ENCODE data around the gene FOXP2. TPM values are rescaled to one million over a fixed set of nuclear protein-coding genes. Genes with fewer than 3 reads are reported as not detected.
"Not testable (repeated sequence)": the region's sequence is repeated elsewhere in the genome, so short reads cannot be mapped to it uniquely, and the experiment has no call there.

Gene FOXP2
- total RNA-seq, 4 donors from 2014 or later, result 42.3 to 83.7 (median 50.7) TPM

DNA sequence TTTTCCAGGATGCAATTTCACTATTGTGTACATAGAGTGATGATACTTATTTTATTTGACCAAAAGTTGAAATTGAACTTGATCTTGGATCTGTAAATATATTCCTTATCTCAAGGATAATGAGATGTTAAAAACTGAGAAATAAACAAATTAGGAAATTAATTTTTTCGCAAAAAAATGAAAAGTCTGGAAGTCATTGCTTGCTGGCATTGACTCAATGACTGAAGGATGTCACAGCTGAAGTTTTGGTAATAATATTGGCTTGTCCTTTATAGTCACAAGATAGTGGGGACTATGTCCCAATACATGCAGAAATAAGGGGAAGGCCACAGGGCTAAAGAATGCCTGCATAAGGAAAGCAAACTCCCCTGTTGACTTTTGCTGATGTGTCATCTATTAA, 92.8 kb downstream of the FOXP2 start:
- Histone ChIP-seq H3K4me1 (peaks cover 0 to 32% (median 4%) of the 10 kb centered on the region in 3 donors), H3K27me3 (no peaks in the 10 kb centered on the region), H3K36me3 (no peaks in the 10 kb centered on the region), H3K4me3 (no peak overlapping the region), H3K9me3 (no peaks in the 10 kb centered on the region), H3K27ac (peak overlapping the region in 2 of 4 donors; percentile 0 to 24)
- no peak for TF ChIP-seq EP300 (IDR thresholded peaks at IDR 0.05)
- TF ChIP-seq, protein P1, sequence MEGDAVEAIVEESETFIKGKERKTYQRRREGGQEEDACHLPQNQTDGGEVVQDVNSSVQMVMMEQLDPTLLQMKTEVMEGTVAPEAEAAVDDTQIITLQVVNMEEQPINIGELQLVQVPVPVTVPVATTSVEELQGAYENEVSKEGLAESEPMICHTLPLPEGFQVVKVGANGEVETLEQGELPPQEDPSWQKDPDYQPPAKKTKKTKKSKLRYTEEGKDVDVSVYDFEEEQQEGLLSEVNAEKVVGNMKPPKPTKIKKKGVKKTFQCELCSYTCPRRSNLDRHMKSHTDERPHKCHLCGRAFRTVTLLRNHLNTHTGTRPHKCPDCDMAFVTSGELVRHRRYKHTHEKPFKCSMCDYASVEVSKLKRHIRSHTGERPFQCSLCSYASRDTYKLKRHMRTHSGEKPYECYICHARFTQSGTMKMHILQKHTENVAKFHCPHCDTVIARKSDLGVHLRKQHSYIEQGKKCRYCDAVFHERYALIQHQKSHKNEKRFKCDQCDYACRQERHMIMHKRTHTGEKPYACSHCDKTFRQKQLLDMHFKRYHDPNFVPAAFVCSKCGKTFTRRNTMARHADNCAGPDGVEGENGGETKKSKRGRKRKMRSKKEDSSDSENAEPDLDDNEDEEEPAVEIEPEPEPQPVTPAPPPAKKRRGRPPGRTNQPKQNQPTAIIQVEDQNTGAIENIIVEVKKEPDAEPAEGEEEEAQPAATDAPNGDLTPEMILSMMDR (IDR thresholded peaks at IDR 0.05), result no peak
- TF ChIP-seq POLR2AphosphoS5 (IDR thresholded peaks at IDR 0.05), result no peak
- TF ChIP-seq POLR2A (IDR thresholded peaks at IDR 0.05), result no peak
- ATAC-seq, result no peak
- 93 to 100% methylated on average over 1 of the region's 1 CpG for WGBS, 2 donors (ENCODE audit: low coverage in 1 of 2)

DNA sequence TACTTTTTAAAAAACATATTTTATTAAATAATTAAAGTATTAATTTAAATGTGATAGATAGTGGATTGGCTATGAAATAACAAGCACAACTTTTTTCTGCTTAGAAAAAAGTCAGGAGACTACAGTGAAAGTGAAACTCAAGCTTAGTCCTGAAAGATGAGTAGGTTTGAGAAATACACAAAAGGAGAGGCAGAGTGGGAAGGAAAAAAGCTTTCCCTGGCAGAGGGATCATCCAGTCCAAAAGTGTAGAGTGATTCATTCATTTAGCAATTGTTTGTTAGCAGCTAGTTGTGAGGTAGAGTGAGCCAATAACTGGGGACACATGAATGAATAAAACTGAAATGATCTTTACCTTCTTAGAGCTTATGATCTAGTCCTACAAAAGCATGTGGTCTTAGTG, 93.5 kb downstream of the FOXP2 start:
- H3K9me3 ChIP-seq, result no peaks in the 10 kb centered on the region
- ATAC-seq, result peak; percentile 58
- no peak overlapping the region for H3K4me3 ChIP-seq
- H3K4me1 ChIP-seq, result peaks cover 0 to 25% (median 4%) of the 10 kb centered on the region in 3 donors
- H3K27ac ChIP-seq, result peak overlapping the region; percentile 31 to 69 (median 47)
- TF ChIP-seq EP300 (IDR thresholded peaks at IDR 0.05), result no peak
- no peak for TF ChIP-seq POLR2A (IDR thresholded peaks at IDR 0.05)
- TF ChIP-seq, protein P1 (IDR thresholded peaks at IDR 0.05), result no peak
- no peak for TF ChIP-seq POLR2AphosphoS5 (IDR thresholded peaks at IDR 0.05)
- no peaks in the 10 kb centered on the region for H3K36me3 ChIP-seq
- no peaks in the 10 kb centered on the region for H3K27me3 ChIP-seq

- not testable (repeated sequence) for H3K27me3 ChIP-seq, ATAC-seq, H3K9me3 ChIP-seq, H3K4me3 ChIP-seq, H3K27ac ChIP-seq, H3K36me3 ChIP-seq
- WGBS, 2 donors (ENCODE audit: low coverage in 1 of 2), result 100% methylated on average over 1 of the region's 1 CpG
- peaks cover 0 to 17% (median 4%) of the 10 kb centered on the region in 3 donors for H3K4me1 ChIP-seq
These were observed 96.2 kb downstream of the FOXP2 start for GRCh38 chr7:114510824-114511223.

GRCh38 chr7:114519240-114519639, 104.6 kb downstream of the FOXP2 start:
- TF ChIP-seq POLR2A (IDR thresholded peaks at IDR 0.05) (no peak), EP300 (IDR thresholded peaks at IDR 0.05) (no peak), POLR2AphosphoS5 (IDR thresholded peaks at IDR 0.05) (no peak)
- TF ChIP-seq, protein P1 (IDR thresholded peaks at IDR 0.05), result no peak
- H3K4me1 ChIP-seq, result peaks cover 0 to 27% (median 0%) of the 10 kb centered on the region in 3 donors
- no peaks in the 10 kb centered on the region for H3K36me3 ChIP-seq
- H3K4me3 ChIP-seq, result no peak overlapping the region
- no peak overlapping the region for H3K27ac ChIP-seq
- no peak for ATAC-seq
- no peaks in the 10 kb centered on the region for H3K9me3 ChIP-seq
- H3K27me3 ChIP-seq, result no peaks in the 10 kb centered on the region
- 20% methylated on average over 1 of the region's 1 CpG; no CpG with 5 or more reads in 1 of the 2 donors for WGBS, 2 donors (ENCODE audit: low coverage in 1 of 2)

DNA sequence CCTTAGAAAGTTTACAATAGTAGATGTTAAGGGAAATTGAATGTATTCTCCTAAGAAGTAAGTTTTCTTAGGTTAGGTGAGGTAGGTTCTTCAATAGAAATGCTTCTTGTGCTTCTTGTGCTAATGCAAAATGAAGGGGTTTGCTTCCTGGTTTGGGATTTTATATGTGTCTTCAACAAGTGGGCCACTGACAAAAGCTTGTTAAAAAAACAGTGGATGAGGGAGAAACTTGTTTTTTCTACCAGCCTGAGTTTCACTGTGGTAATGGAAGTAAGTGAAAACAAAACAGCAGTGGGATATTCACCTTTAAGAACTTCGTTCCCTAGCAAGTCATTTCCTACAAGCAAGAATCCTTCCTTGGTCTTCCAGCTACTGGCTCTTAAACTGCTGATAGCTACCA, 107.5 kb downstream of the FOXP2 start:
- Histone ChIP-seq H3K9me3 (no peaks in the 10 kb centered on the region), H3K27me3 (no peaks in the 10 kb centered on the region), H3K4me3 (no peak overlapping the region), H3K27ac (no peak overlapping the region), H3K36me3 (no peaks in the 10 kb centered on the region), H3K4me1 (peaks cover 0 to 33% (median 0%) of the 10 kb centered on the region in 3 donors)
- TF ChIP-seq EP300 (IDR thresholded peaks at IDR 0.05), result no peak
- TF ChIP-seq POLR2A (IDR thresholded peaks at IDR 0.05), result no peak
- TF ChIP-seq POLR2AphosphoS5 (IDR thresholded peaks at IDR 0.05), result no peak
- TF ChIP-seq, protein P1 (IDR thresholded peaks at IDR 0.05), result no peak
- whole genome bisulfite sequencing, 2 donors (ENCODE audit: low coverage in 1 of 2), result 73 to 77% methylated on average over 1 of the region's 1 CpG
- ATAC-seq, result no peak

All from gastroesophageal sphincter (tissue), 4 donors.